GM06990 (cell line): ENCODE measurements around the gene FBXO11.

ENCODE experiments used
- DNase-seq: peaks from one replicate; pipeline ENCODE4 v3.0.0-alpha.2; 2011; ENCODE audit not compliant: insufficient read length; ENCODE audit errors: extremely low read depth
- H3K27me3 ChIP-seq: replicated peaks from 2 replicates; pipeline ENCODE4 v1.6.0; 2011; ENCODE audit warnings: low read length; ENCODE audit not compliant: control insufficient read depth, insufficient read depth
- H3K36me3 ChIP-seq: 2 replicates; pipeline ENCODE4 v1.5.1; 2011; ENCODE audit warnings: low read length; ENCODE audit not compliant: control insufficient read depth, insufficient read depth
- H3K4me3 ChIP-seq: replicated peaks from 2 replicates; pipeline ENCODE4 v1.5.1; 2011; ENCODE audit warnings: low read depth, mild to moderate bottlenecking, control low read depth, low read length
- CTCF ChIP-seq: IDR thresholded peaks from 2 replicates; pipeline ENCODE4 v1.5.1; 2011; ENCODE audit warnings: low read length, control low read depth, mild to moderate bottlenecking, inconsistent platforms; ENCODE audit not compliant: insufficient read depth, poor library complexity, severe bottlenecking

Gene FBXO11

GRCh38 chr2:47782671-47783485, 123.4 kb downstream of the FBXO11 start, which contains the start of gene MSH6:
MSH6 (plus strand) TSS chr2:47783145; CDS start chr2:47783234, 89 bp downstream.
- TF ChIP-seq CTCF = no peak
- DNase-seq = peak; percentile 95
- Histone ChIP-seq H3K27me3 (no peaks in the 10 kb centered on the region), H3K36me3 (no peaks in the 10 kb centered on the region), H3K4me3 (peak within 1 kb of the TSS; percentile 93)

GRCh38 chr2:47782381-47782670, 124.0 kb downstream of the FBXO11 start:
- Histone ChIP-seq H3K36me3 (no peaks in the 10 kb centered on the region), H3K4me3 (peak overlapping the region; percentile 75), H3K27me3 (no peaks in the 10 kb centered on the region)
- no peak for DNase-seq
- TF ChIP-seq CTCF = no peak

GRCh38 chr2:47779426-47779790, 126.9 kb downstream of the FBXO11 start:
- no peak overlapping the region for H3K4me3 ChIP-seq
- no peaks in the 10 kb centered on the region for H3K36me3 ChIP-seq
- H3K27me3 ChIP-seq = no peaks in the 10 kb centered on the region
- DNase-seq = no peak
- no peak for TF ChIP-seq CTCF

- DNase-seq = no peak
- Histone ChIP-seq H3K27me3 (no peaks in the 10 kb centered on the region), H3K36me3 (no peaks in the 10 kb centered on the region), H3K4me3 (no peak overlapping the region)
- TF ChIP-seq CTCF = no peak
These were observed 127.4 kb downstream of the FBXO11 start for GRCh38 chr2:47778698-47779425.

- DNase-seq = no peak
- Histone ChIP-seq H3K27me3 (no peaks in the 10 kb centered on the region), H3K36me3 (no peaks in the 10 kb centered on the region), H3K4me3 (no peak overlapping the region)
- TF ChIP-seq CTCF = no peak
These were observed 128.9 kb downstream of the FBXO11 start for GRCh38 chr2:47777277-47777937.
